ENCODE data around the gene SLC39A12.
A peak's percentile ranks its signal among the peaks of the same experiment; 100 is the strongest.

The SLC39A12 gene

DNA sequence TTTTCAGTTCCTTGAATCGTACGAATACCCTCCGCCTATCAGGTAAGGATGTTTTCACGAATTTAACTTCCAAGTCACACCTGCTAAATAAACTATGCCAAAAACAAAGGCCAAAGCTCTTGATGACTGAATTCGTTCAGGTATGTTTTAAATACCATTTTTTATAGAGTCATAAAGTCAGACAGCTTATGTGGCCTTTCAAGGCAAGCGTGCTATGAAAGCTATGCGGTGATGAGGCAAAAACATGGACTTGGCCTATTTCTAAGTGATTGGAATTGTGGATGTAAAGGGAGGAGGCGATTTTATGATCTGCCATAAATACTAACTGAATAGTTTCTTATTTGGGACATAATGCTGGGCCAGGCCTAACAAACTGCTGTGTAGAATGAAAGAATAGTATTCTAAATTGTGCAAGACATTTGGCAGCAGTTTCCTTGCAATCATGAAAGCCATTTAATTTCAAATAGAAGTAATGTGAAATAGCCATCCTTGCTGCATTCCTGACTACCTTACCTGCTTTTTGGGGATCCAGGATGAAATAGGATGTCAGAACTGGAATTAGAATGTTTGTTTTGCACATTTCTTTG lies 14.0 kb downstream of the SLC39A12 start:
- DNase-seq: no peak

DNA sequence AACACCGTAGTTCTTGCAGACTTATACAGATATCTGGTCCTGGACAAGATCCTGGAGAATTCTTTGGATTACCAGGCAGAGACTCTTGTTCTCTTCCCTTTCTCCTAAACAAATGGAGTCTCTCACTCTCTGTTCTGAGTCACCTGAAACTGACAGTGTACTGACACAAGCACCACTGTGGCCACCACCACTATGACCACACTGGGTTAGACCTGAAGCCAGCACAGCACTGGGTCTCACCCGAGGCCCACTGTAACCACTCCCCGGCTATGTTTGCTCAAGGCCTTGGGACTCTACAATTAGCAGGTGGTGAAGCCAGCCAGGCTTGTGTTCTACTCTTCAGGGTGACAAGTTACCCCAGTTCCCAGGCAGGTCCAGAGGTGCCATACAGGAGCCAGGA lies 22.8 kb downstream of the SLC39A12 start:
- no peak for DNase-seq

DNA sequence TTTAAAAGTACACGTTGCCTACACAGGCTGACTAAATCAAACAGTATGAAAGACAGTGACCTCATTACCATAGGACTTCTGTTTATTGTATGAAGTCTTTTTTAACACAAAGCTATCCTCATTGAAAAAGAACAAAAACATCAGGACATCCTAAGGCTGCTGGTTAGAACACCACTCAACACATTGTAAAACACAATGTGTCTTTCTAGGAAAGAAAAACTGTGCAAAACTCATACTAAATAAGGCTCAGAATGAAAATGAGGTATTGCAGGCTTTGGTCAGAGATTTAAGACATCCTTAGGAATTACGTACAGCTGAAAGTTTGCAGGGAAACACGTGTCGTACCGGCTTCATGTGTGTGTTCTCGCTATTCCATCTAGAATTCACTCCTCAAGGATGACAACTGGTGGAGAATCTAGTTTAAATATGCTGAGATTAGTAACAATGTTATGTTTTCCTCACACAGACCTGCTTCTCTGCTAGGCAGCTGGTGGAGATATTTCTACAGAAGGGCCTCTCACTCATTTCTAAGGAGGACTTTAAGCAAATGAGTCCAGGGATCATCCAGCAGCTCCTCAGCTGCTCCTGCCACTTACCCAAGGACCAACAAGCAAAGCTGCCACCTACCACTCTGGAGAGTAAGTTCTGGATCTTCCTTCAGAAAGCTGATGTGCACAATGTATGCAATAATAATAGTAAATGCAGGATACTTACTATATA lies 29.3 kb downstream of the SLC39A12 start:
- DNase-seq: no peak

DNA sequence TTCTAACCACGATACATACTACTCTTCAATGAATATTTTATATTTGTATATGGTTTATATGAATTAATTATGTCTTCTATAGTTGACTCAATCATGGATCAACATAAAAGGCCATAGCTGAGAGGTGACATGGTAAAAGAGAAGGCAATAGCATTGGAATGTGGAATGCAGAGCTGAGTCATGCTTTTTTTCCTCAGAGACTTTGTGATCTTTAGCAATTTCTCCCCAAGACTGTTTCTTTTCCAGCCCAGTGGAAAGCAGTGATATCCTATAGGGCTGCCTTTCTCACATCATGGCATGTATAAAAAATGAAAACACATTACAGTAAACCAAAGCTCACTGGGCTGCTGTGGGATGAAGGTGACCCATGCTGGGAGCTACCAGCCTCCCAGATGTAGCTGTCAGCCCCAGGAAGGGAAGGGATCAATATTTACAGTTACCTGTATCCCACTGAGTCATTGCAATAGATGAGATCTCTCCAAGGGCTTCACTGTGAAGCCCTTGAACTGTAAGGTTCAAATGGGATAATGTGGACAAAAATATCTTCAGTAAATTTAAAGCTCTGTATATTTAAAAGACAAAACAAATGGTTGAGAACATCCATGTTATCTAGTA lies 30.2 kb downstream of the SLC39A12 start:
- no peak for DNase-seq

DNA sequence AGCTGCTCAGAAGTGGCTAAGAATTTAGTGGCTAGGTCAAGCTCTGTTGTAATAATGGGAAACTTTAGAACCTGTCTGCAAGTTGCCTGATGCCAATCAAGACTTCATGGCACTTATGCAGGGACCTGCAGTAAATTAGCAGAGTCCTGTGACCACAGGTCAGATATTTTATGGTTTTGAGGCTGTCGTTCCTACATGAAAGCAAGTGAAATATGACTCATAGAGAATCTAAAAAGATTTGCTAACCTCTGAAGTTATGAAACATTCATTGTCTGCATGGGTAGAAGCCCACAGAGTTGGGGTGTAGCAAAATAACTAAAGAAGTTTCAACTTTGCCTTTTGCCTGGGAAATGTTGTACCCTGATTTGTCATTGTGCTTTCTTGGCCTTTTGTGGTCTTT lies 32.3 kb downstream of the SLC39A12 start:
- no peak for DNase-seq

DNA sequence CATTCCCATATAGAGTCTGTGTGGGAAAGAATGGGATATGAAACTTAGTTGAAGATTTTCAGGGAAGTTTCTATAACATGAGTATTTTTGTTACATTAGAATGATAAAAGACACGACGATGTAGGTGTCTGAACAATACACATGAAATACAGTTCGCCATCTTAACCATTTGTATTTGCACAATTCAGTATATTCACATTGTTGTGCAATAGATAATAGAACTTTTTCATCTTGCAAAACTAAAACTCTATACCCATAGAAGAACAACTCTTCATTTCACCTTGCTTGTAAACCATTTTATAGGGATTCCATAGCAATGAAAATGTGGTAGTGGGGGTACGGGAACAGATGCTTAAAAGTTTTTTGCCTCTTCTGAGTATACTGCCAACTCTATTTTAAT lies 32.8 kb downstream of the SLC39A12 start:
- no peak for DNase-seq

DNA sequence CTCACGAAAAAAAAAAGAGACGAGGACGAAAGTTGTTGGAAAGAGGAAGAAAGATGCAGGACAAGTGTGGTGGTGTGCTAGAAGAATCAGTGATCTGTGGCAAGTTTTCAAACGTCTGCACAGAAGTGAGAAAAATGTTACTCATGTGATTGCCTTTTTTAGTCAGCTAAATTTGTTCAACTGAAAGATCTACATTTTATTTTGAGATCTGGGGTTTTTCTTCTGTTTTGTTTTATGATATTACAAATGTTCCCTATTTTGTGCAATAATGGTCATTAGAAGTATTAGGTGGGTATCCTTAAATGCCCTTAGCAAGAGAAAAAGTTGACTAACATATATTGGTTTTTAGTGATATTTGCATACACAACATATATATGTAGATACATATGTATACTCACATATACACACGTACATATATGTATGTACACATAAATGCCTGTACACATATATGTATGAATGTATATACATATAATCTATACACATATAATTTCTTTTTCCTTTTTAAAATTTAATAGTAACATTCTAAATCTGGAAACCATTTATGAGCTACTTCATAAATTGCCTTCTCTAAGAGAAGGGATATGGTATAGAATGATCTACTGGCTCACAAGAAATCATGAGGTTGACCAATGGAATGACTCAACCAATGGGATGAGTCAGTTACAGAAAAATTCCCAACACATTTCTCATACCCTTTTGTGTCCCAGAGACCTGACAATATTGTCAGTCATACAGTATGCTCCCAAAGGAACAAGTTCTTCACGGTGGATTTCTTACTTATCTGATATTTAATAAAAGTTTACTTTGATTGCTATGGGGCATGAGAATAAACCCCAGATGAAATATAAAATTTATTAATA lies 38.4 kb downstream of the SLC39A12 start:
- DNase-seq: no peak

DNA sequence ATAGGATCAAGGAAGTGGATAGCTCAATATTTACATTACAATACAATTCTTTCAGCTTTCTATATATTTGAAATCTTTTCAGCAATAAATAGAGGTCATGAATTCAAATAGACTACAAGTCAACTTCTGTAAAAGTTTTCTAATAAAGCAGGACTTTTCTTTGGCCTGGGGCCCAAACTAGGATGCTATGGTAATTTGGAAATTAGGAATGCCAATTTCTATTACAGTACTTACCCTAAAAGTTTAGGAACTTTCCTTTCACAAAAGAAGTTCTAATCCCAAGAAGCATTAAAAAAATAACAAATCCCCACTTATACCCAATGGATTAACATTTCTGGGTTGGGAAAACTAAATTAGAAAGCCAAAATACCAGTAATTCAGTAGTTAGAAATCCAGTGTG lies 40.5 kb downstream of the SLC39A12 start:
- DNase-seq: no peak

DNA sequence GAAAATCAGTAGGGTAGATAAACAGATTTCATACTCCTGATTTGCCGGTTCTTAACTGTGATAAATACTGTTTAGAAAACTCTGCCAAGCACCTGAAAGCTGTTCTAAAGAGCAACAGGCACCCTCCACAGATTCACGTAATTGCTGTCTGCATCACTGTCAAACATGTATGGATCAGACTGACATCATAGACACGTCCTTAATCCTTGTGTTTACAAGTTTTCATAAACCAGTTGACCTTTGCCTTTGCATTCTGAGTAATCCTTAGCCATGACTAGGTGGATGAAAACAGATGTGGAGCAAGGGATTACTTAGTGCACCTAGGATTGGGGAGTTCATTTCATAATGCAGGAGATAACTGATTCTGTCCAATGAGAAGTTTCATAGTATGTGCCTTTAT lies 41.6 kb downstream of the SLC39A12 start:
- DNase-seq: no peak

GRCh38 chr10:18000601-18001000 lies 48.9 kb downstream of the SLC39A12 start:
- no peak for DNase-seq

DNA sequence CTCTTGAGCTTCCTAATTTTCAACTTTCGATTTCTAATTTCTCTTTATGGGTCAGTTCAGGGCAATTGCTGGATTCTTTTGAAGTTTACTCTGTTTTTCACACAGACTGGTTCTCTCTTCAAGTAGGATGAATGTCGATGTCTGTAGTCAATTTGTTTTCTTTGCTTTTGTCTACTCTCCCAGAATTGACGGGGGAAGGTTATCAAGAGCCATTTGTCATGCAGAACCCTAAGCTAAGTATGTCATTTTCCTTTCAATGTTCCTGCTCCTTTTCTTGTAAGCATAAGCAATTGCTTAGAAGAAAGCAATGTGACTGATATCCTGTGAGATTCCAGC lies 53.7 kb downstream of the SLC39A12 start:
- DNase-seq: no peak

GRCh38 chr10:18005781-18006456 lies 54.2 kb downstream of the SLC39A12 start:
- DNase-seq: no peak

GRCh38 chr10:18008986-18009385 lies 57.3 kb downstream of the SLC39A12 start:
- DNase-seq: no peak

- no peak for DNase-seq
These were observed 58.3 kb downstream of the SLC39A12 start for GRCh38 chr10:18010050-18010449.

DNA sequence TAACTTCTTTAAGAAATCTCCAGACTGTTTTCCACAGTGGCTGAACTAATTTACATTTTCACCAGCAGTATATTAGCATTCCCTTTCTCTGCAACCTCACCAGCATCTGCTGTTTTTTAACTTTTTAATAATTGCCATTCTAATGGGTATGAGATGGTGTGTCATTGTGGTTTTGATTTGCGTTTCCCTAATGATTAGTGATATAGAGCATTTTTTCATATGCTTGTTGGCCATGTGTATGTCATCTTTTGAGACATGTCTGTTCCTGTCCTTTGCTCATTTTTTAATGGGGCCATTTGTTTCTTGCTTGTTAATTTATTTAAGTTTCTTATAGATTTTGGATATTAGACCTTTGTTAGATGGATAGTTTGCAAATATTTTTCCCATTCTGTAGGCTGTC lies 68.8 kb downstream of the SLC39A12 start:
- DNase-seq: peak; percentile 8

DNA sequence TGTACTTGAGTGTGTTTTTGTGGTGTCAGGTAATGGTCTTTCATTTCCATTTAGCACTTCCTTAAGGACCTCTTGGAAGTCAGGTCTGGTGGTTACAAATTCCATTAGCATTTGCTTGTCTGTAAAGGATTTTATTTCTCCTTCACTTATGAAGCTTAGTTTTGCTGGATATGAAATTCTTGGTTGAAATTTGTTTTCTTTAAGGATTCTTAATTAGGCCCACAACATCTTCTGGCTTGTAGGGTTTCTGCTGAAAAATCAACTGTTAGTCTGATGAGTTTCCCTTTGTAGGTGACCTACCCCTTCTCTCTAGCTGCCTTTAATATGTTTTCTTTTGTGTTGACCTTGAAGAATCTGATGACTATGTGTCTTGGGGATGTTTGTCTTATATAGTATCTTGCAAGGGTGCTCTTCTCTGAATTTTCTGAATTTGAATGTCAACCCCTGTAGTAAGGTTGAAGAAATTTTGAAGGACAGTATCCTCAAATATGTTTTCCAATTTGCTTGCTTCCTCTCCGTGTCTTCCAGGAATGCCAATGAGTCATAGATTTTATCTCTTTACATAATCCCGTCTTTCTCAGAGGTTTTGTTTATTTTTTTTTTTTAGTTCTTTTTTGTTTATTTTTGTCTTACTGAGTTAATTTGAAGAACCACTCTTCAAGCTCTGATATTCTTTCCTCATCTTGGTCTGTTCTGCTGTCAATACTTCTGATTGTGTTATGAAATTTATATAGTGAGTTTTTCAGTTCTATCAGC lies 70.2 kb downstream of the SLC39A12 start:
- no peak for DNase-seq

- no peak for DNase-seq
These were observed 91.7 kb downstream of the SLC39A12 start for GRCh38 chr10:18043148-18044006.

DNA sequence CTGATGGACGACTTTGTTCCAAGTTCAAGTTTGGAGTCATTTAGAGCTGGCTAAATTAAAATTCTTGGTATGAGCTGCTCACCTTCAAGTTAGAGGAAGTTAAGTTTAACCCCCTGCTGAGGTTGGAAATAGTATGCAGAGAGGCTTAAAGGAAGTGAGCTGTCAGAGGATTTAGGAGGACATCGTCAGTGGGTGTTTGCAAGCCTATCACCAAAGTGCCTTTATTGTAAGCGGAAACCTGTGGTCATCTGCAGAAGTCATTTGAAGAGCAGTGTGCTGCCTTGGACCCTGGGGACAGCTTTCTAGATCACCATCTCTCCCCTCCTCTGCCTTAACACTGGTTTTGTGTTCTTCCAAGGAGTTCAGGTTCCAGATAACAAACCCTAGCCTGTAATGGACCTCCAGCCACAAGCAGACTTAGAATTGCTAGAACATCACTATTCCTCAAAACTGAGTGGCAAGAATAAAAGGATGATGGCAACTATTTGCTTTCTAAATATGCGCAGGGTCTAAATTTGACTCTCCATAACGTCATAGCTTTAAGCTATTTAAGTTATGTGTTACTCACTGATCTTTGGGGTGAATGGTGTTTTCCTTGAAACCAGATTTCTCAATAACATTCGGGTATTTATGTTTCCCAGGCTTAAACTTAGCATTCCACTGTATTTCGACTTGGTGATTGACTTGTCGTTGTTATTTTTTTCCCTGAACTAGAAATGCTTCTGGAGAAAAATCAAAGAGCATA lies 93.4 kb downstream of the SLC39A12 start:
- no peak for DNase-seq

DNA sequence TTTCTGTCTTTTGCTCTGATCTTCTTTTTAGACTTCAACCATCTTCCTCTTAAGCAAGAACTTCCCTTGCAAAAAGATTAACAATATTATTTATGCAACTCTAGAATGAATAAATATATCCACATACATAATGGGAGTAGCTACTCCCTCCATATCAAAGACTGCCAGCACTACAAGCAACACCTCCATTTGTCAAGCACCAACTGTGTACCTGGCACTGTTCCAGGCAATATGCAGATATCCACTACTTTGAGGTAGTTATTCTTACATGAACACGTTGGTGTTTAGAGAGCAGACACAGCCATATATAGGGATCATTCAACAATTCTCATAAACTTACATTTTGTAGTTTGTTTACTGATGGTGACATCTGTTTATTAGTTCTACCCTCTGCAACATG lies 104.9 kb downstream of the SLC39A12 start:
- DNase-seq: no peak

DNA sequence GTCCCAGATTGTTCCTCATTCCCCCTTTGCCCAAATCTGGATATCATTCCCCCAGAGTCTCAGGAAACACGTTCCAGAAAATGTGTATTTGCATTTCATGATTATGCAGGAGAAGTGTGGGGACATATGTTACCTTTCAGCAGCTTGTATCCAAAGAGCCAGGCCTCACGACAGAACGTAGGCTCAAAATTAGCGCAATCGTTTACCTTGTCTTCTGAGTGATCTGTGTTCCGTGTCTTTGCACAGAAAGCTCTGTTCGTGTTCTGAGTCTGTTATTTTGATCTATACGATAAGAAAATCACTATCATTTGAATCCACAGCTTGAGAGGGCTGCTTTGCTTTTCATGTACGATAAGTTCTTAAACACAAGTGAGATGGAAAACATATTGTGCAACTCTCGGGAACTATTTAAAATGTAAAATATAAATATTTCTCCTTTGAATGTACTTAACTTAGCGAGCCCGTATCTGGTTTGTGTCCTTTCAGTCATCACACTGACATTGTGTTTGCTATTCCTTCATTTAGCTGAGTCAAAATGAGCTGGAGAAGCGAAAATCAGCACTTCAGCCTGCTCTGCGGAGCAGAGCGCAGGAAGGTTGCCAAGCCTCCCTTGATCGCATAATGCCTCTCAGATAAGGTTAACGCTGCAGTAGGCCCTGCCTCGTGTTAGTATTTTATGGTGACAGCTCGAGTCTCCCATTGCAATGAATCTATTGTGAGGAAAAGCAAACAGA lies 108.3 kb downstream of the SLC39A12 start:
- DNase-seq: no peak

Measured in NCI-H1105 treated with DMSO at 0.1 percent for 48 hours (cell line).